Stimulated activated naive CD8-positive, alpha-beta T cell treated with anti-CD3 and anti-CD28 coated beads, Interleukin-15, Interleukin-2, amounts not matched to agents 100 ng/mL and 50 ng/mL, for 24 hours (primary cell): ENCODE measurements around the gene KRTAP4-16.
"Not testable (repeated sequence)": the region's sequence is repeated elsewhere in the genome, so short reads cannot be mapped to it uniquely, and the experiment has no call there.

Experiments used
- H3K27ac Mint-ChIP-seq: one replicate; pipeline ENCODE4 v1.8.0; 2021; ENCODE audit warnings: mild to moderate bottlenecking, mixed read lengths
- H3K27me3 Mint-ChIP-seq: one replicate; pipeline ENCODE4 v1.8.0; 2021; ENCODE audit warnings: mixed read lengths
- H3K36me3 Mint-ChIP-seq: one replicate; pipeline ENCODE4 v1.8.0; 2021; ENCODE audit warnings: low read depth, mixed read lengths
- H3K4me1 Mint-ChIP-seq: one replicate; pipeline ENCODE4 v1.8.0; 2021; ENCODE audit warnings: low read depth, mixed read lengths
- H3K4me3 Mint-ChIP-seq: one replicate; pipeline ENCODE4 v1.8.0; 2021; ENCODE audit warnings: mild to moderate bottlenecking, mixed read lengths
- H3K9me3 Mint-ChIP-seq: one replicate; pipeline ENCODE4 v1.8.0; 2021; ENCODE audit warnings: mixed read lengths

The KRTAP4-16 gene

GRCh38 chr17:41101586-41102259 lies at the start of gene KRTAP4-16:
Gene KRTAP4-16, minus strand, starts transcription at chr17:41102209. Its CDS starts 0 bp downstream, at chr17:41102209.
- no peaks in the 10 kb centered on the region for H3K36me3 Mint-ChIP-seq
- peaks cover 10% of the 10 kb centered on the region for H3K4me1 Mint-ChIP-seq
- no peaks in the 10 kb centered on the region for H3K9me3 Mint-ChIP-seq
- H3K27me3 Mint-ChIP-seq: peaks cover 12% of the 10 kb centered on the region
- no peak within 1 kb of the TSS for H3K4me3 Mint-ChIP-seq
- no peak within 1 kb of the TSS for H3K27ac Mint-ChIP-seq

GRCh38 chr17:41151525-41151924 lies 49.5 kb upstream of the KRTAP4-16 start:
- peaks cover 3% of the 10 kb centered on the region for H3K27me3 Mint-ChIP-seq
- no peak overlapping the region for H3K4me3 Mint-ChIP-seq
- no peaks in the 10 kb centered on the region for H3K4me1 Mint-ChIP-seq
- H3K9me3 Mint-ChIP-seq: no peaks in the 10 kb centered on the region
- no peaks in the 10 kb centered on the region for H3K36me3 Mint-ChIP-seq
- no peak overlapping the region for H3K27ac Mint-ChIP-seq

GRCh38 chr17:41150026-41150425 lies 48.0 kb upstream of the KRTAP4-16 start:
- no peak overlapping the region for H3K27ac Mint-ChIP-seq
- peaks cover 3% of the 10 kb centered on the region for H3K27me3 Mint-ChIP-seq
- no peaks in the 10 kb centered on the region for H3K4me1 Mint-ChIP-seq
- no peaks in the 10 kb centered on the region for H3K36me3 Mint-ChIP-seq
- H3K9me3 Mint-ChIP-seq: no peaks in the 10 kb centered on the region
- no peak overlapping the region for H3K4me3 Mint-ChIP-seq

- Mint-ChIP-seq H3K4me1 (no peaks in the 10 kb centered on the region), H3K36me3 (no peaks in the 10 kb centered on the region), H3K27ac (no peak within 1 kb of the TSS), H3K9me3 (no peaks in the 10 kb centered on the region), H3K4me3 (no peak within 1 kb of the TSS), H3K27me3 (peaks cover 3% of the 10 kb centered on the region)
These were observed 47.6 kb upstream of the KRTAP4-16 start, which contains the start of gene KRTAP4-5 for GRCh38 chr17:41149652-41149985. Gene KRTAP4-5, minus strand, starts transcription at chr17:41149825. Its CDS starts 58 bp downstream, at chr17:41149767.

- not testable (repeated sequence) for H3K4me3 Mint-ChIP-seq, H3K27me3 Mint-ChIP-seq, H3K9me3 Mint-ChIP-seq, H3K4me1 Mint-ChIP-seq, H3K36me3 Mint-ChIP-seq, H3K27ac Mint-ChIP-seq
These were observed 47.1 kb upstream of the KRTAP4-16 start for GRCh38 chr17:41148971-41149651.

- peaks cover 5% of the 10 kb centered on the region for H3K36me3 Mint-ChIP-seq
- no peak overlapping the region for H3K4me3 Mint-ChIP-seq
- no peak overlapping the region for H3K27ac Mint-ChIP-seq
- no peaks in the 10 kb centered on the region for H3K4me1 Mint-ChIP-seq
- peaks cover 12% of the 10 kb centered on the region for H3K9me3 Mint-ChIP-seq
- H3K27me3 Mint-ChIP-seq: no peaks in the 10 kb centered on the region
These were observed 45.7 kb upstream of the KRTAP4-16 start for GRCh38 chr17:41147531-41148204.

GRCh38 chr17:41145261-41145660 lies 43.3 kb upstream of the KRTAP4-16 start:
- H3K4me1 Mint-ChIP-seq: no peaks in the 10 kb centered on the region
- H3K4me3 Mint-ChIP-seq: no peak overlapping the region
- peaks cover 25% of the 10 kb centered on the region for H3K9me3 Mint-ChIP-seq
- no peaks in the 10 kb centered on the region for H3K27me3 Mint-ChIP-seq
- H3K36me3 Mint-ChIP-seq: peaks cover 5% of the 10 kb centered on the region
- no peak overlapping the region for H3K27ac Mint-ChIP-seq

- H3K4me1 Mint-ChIP-seq: no peaks in the 10 kb centered on the region
- no peaks in the 10 kb centered on the region for H3K27me3 Mint-ChIP-seq
- peaks cover 25% of the 10 kb centered on the region for H3K9me3 Mint-ChIP-seq
- no peak overlapping the region for H3K27ac Mint-ChIP-seq
- H3K4me3 Mint-ChIP-seq: no peak overlapping the region
- H3K36me3 Mint-ChIP-seq: peaks cover 5% of the 10 kb centered on the region
These were observed 42.8 kb upstream of the KRTAP4-16 start for GRCh38 chr17:41144846-41145245.

- no peaks in the 10 kb centered on the region for H3K27me3 Mint-ChIP-seq
- peaks cover 9% of the 10 kb centered on the region for H3K36me3 Mint-ChIP-seq
- no peak overlapping the region for H3K4me3 Mint-ChIP-seq
- H3K27ac Mint-ChIP-seq: no peak overlapping the region
- H3K4me1 Mint-ChIP-seq: no peaks in the 10 kb centered on the region
- H3K9me3 Mint-ChIP-seq: peaks cover 38% of the 10 kb centered on the region
These were observed 39.4 kb upstream of the KRTAP4-16 start for GRCh38 chr17:41141361-41141760.

GRCh38 chr17:41140360-41141131 lies 38.5 kb upstream of the KRTAP4-16 start, which contains the start of gene KRTAP4-6:
Gene KRTAP4-6, minus strand, starts transcription at chr17:41140544. Its CDS starts 57 bp downstream, at chr17:41140487.
- H3K36me3 Mint-ChIP-seq: peaks cover 9% of the 10 kb centered on the region
- H3K4me1 Mint-ChIP-seq: no peaks in the 10 kb centered on the region
- H3K27ac Mint-ChIP-seq: no peak within 1 kb of the TSS
- no peak within 1 kb of the TSS for H3K4me3 Mint-ChIP-seq
- peaks cover 38% of the 10 kb centered on the region for H3K9me3 Mint-ChIP-seq
- H3K27me3 Mint-ChIP-seq: no peaks in the 10 kb centered on the region

- H3K27ac Mint-ChIP-seq, H3K4me1 Mint-ChIP-seq, H3K27me3 Mint-ChIP-seq, H3K36me3 Mint-ChIP-seq, H3K4me3 Mint-ChIP-seq: not testable (repeated sequence)
- peaks cover 38% of the 10 kb centered on the region for H3K9me3 Mint-ChIP-seq
These were observed 37.9 kb upstream of the KRTAP4-16 start for GRCh38 chr17:41139865-41140264.

- H3K4me1 Mint-ChIP-seq: peaks cover 23% of the 10 kb centered on the region
- no peaks in the 10 kb centered on the region for H3K36me3 Mint-ChIP-seq
These were observed 32.1 kb upstream of the KRTAP4-16 start for GRCh38 chr17:41133880-41134735.

GRCh38 chr17:41131979-41132378 lies 30.0 kb upstream of the KRTAP4-16 start:
- Mint-ChIP-seq H3K27me3 (no peaks in the 10 kb centered on the region), H3K4me1 (peaks cover 23% of the 10 kb centered on the region), H3K4me3 (no peak overlapping the region), H3K27ac (no peak overlapping the region), H3K9me3 (peaks cover 2% of the 10 kb centered on the region), H3K36me3 (no peaks in the 10 kb centered on the region)

More at GRCh38 chr17:41133880-41134735, 32.1 kb upstream of the KRTAP4-16 start:
- Mint-ChIP-seq H3K4me3 (no peak overlapping the region), H3K9me3 (peaks cover 9% of the 10 kb centered on the region), H3K27ac (no peak overlapping the region), H3K27me3 (no peaks in the 10 kb centered on the region)

GRCh38 chr17:41127371-41127770 lies 25.4 kb upstream of the KRTAP4-16 start:
- Mint-ChIP-seq H3K4me1 (peaks cover 46% of the 10 kb centered on the region), H3K27ac (no peak overlapping the region), H3K4me3 (no peak overlapping the region), H3K36me3 (no peaks in the 10 kb centered on the region), H3K27me3 (no peaks in the 10 kb centered on the region), H3K9me3 (no peaks in the 10 kb centered on the region)
